SK-N-SH treated with all-trans-retinoic acid at 6 μM for 48 hours (cell line): ENCODE measurements around the gene B4GALT2.

ENCODE experiments used
- ATAC-seq: fragments of 200-7000 bp; cut with Tn5 transposase; 3 replicates; pipeline ENCODE4 v1.9.1; 2020; ENCODE audit warnings: mild to moderate bottlenecking, moderate library complexity
- ARNTL ChIP-seq: fragments of 450-650 bp; formaldehyde crosslinking; IDR thresholded peaks from 2 replicates; pipeline ENCODE4 v1.5.0; 2020; ENCODE audit warnings: low read depth, mild to moderate bottlenecking, moderate library complexity, borderline replicate concordance
- BACH2 ChIP-seq: fragments of 250-450 bp; sonication (Bioruptor Pico); IDR thresholded peaks from 2 replicates; pipeline ENCODE4 v1.9.0; 2021; ENCODE audit warnings: mild to moderate bottlenecking, borderline replicate concordance
- CREB5 ChIP-seq: fragments of 250-450 bp; sonication (Bioruptor Pico); IDR thresholded peaks from 2 replicates; pipeline ENCODE4 v1.5.1; 2020; ENCODE audit warnings: low read depth, mild to moderate bottlenecking, moderate library complexity
- CSDC2 ChIP-seq: fragments of 250-450 bp; sonication (Bioruptor Pico); IDR thresholded peaks from 2 replicates; pipeline ENCODE4 v1.5.0; 2020; ENCODE audit warnings: mild to moderate bottlenecking, moderate library complexity
- CSRNP3 ChIP-seq: fragments of 250-450 bp; sonication (Bioruptor Pico); IDR thresholded peaks from 2 replicates; pipeline ENCODE4 v1.5.1; 2021; ENCODE audit warnings: mild to moderate bottlenecking, moderate library complexity
- ESRRG ChIP-seq: fragments of 250-450 bp; sonication (Bioruptor Pico); IDR thresholded peaks from 2 replicates; pipeline ENCODE4 v1.6.1; 2021; ENCODE audit warnings: mild to moderate bottlenecking
- GLIS3 ChIP-seq: fragments of 250-450 bp; sonication (Bioruptor Pico); IDR thresholded peaks from 2 replicates; pipeline ENCODE4 v1.5.0; 2020; ENCODE audit warnings: mild to moderate bottlenecking, moderate library complexity
- ISL1 ChIP-seq: fragments of 250-450 bp; sonication (Bioruptor Pico); IDR thresholded peaks from 2 replicates; pipeline ENCODE4 v2.1.2; 2022; ENCODE audit warnings: mild to moderate bottlenecking, moderate library complexity
- OSR1 ChIP-seq: fragments of 250-450 bp; sonication (Bioruptor Pico); IDR thresholded peaks from 2 replicates; pipeline ENCODE4 v1.8.0; 2022; ENCODE audit warnings: moderate library complexity, mild to moderate bottlenecking, inconsistent platforms
- RARB ChIP-seq: fragments of 250-450 bp; sonication (Bioruptor Pico); IDR thresholded peaks from 2 replicates; pipeline ENCODE4 v1.8.0; 2021; ENCODE audit warnings: mild to moderate bottlenecking, moderate library complexity
- SNAI2 ChIP-seq: fragments of 250-450 bp; sonication (Bioruptor Pico); IDR thresholded peaks from 2 replicates; pipeline ENCODE4 v1.5.0; 2020; ENCODE audit warnings: mild to moderate bottlenecking, moderate library complexity
- TCF4 ChIP-seq: fragments of 250-450 bp; sonication (Bioruptor Pico); IDR thresholded peaks from 2 replicates; pipeline ENCODE4 v1.8.0; 2021; ENCODE audit warnings: mild to moderate bottlenecking, moderate library complexity, borderline replicate concordance
- TOX ChIP-seq: fragments of 250-450 bp; sonication (Bioruptor Pico); IDR thresholded peaks from 2 replicates; pipeline ENCODE4 v1.8.0; 2021; ENCODE audit warnings: mild to moderate bottlenecking, moderate library complexity, borderline replicate concordance
- TSHZ2 ChIP-seq: fragments of 250-450 bp; sonication (Bioruptor Pico); IDR thresholded peaks from 2 replicates; pipeline ENCODE4 v1.5.0; 2020; ENCODE audit warnings: mild to moderate bottlenecking, moderate library complexity
- ZFP3 ChIP-seq: fragments of 250-450 bp; sonication (Bioruptor Pico); IDR thresholded peaks from 2 replicates; pipeline ENCODE4 v1.5.0; 2020; ENCODE audit warnings: mild to moderate bottlenecking, moderate library complexity
- ZFP30 ChIP-seq: fragments of 450-650 bp; formaldehyde crosslinking; IDR thresholded peaks from 2 replicates; pipeline ENCODE4 v1.5.0; 2022; ENCODE audit warnings: mild to moderate bottlenecking, moderate library complexity
- ZNF565 ChIP-seq: fragments of 450-650 bp; formaldehyde crosslinking; conservative IDR thresholded peaks from 2 replicates; pipeline ENCODE4 v1.5.0; 2020; ENCODE audit warnings: low read depth, mild to moderate bottlenecking, moderate library complexity
- ZNF70 ChIP-seq: fragments of 450-650 bp; formaldehyde crosslinking; IDR thresholded peaks from 2 replicates; pipeline ENCODE4 v1.5.0; 2020; ENCODE audit warnings: mild to moderate bottlenecking, moderate library complexity
- TF ChIP-seq, protein P1 (sequence below): fragments of 250-450 bp; sonication (Bioruptor Pico); IDR thresholded peaks from 2 replicates; pipeline ENCODE4 v1.8.0; 2020; ENCODE audit warnings: mild to moderate bottlenecking, moderate library complexity, borderline replicate concordance

B4GALT2 gene

GRCh38 chr1:43976890-43977289, 2.1 kb upstream of the B4GALT2 start (continued):
- TF ChIP-seq CSRNP3 (CRISPR knock-in tag) (no peak), RARB (CRISPR knock-in tag) (no peak), CSDC2 (no peak), ESRRG (CRISPR knock-in tag) (no peak), ZFP30 (no peak), GLIS3 (CRISPR knock-in tag) (no peak), CREB5 (no peak)

GRCh38 chr1:43977376-43978263, 1.4 kb upstream of the B4GALT2 start:
- no peak for ATAC-seq
- no peak for TF ChIP-seq CSDC2
- TF ChIP-seq ISL1 (CRISPR knock-in tag) = no peak
- no peak for TF ChIP-seq ZNF70 (CRISPR knock-in tag)
- no peak for TF ChIP-seq SNAI2 (CRISPR knock-in tag)
- TF ChIP-seq ZFP30 = no peak
- TF ChIP-seq ARNTL (CRISPR knock-in tag) = no peak
- TF ChIP-seq OSR1 (CRISPR knock-in tag) = no peak
- TF ChIP-seq ZFP3 = no peak
- TF ChIP-seq RARB (CRISPR knock-in tag) = no peak
- TF ChIP-seq ZNF565 = no peak
- no peak for TF ChIP-seq TOX (CRISPR knock-in tag)
- TF ChIP-seq BACH2 (CRISPR knock-in tag) = no peak
- no peak for TF ChIP-seq CSRNP3 (CRISPR knock-in tag)
- no peak for TF ChIP-seq TSHZ2
- no peak for TF ChIP-seq CREB5
- no peak for TF ChIP-seq TCF4 (CRISPR knock-in tag)
- TF ChIP-seq GLIS3 (CRISPR knock-in tag) = no peak
- TF ChIP-seq, protein P1, sequence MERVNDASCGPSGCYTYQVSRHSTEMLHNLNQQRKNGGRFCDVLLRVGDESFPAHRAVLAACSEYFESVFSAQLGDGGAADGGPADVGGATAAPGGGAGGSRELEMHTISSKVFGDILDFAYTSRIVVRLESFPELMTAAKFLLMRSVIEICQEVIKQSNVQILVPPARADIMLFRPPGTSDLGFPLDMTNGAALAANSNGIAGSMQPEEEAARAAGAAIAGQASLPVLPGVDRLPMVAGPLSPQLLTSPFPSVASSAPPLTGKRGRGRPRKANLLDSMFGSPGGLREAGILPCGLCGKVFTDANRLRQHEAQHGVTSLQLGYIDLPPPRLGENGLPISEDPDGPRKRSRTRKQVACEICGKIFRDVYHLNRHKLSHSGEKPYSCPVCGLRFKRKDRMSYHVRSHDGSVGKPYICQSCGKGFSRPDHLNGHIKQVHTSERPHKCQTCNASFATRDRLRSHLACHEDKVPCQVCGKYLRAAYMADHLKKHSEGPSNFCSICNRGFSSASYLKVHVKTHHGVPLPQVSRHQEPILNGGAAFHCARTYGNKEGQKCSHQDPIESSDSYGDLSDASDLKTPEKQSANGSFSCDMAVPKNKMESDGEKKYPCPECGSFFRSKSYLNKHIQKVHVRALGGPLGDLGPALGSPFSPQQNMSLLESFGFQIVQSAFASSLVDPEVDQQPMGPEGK = no peak
- TF ChIP-seq ESRRG (CRISPR knock-in tag) = no peak

DNA sequence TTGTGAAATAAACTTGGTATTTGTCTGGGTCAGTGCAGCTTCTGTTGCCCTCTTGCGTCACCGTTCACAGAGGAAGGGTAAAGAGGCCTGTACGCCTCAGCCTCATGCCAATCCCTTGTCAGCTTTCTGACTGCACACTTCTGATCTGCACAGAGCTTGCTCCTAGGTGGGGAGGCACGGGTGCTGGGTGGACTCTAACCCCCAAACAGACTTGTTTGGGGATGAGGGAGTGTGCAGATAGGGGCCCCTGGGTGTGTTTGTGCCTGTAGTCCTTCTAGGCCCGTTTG, 803 bp upstream of the B4GALT2 start:
- TF ChIP-seq TOX (CRISPR knock-in tag) (no peak), TCF4 (CRISPR knock-in tag) (no peak), TSHZ2 (no peak)
- no peak for ATAC-seq
